HG03108 (cell line): Measurements from ENCODE around the gene SHISA6.

Source experiments
- ATAC-seq: cut with Tn5 transposase; IDR thresholded peaks from one replicate; pipeline ENCODE4 v1.9.1; 2021; ENCODE audit warnings: moderate library complexity; ENCODE audit not compliant: unreplicated experiment

The SHISA6 gene

DNA sequence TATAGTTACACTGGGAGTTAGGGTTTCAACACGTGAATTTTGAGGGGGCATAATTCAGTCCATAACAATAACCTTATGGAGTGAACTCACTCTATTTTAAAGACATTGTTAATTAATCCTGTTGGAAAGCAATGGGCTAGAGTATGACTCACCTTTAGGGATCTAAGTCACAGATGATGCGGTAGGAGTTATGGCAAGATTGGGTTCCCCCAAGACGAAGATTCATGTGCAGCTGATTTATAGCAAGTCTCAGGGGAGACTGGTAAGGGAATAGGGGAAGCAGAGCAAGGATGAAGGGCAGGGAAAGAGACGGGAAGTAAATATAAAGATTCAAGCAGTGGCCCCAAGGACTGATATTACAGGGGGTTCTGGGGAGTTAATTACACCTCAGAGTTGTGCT, 197.7 kb downstream of the SHISA6 start:
- no peak for ATAC-seq

DNA sequence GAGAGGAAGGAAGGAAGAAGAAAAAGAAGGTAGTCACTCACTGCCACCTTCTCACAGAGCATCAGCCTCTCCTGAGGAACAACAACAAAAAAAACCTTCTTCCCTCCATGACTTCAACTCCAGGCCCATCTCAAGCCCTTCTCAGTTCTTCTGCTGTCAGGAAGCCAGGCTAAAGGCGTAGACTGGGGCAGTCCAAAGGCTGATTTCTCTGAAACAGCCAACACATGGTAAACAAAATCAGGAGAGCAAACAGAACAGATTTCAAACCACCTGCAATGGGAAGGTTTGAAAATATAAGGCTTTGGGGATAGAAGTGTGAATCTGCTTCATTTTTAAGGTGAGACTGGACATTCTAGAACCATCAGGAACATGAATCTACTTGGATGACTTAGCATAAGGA, 200.0 kb downstream of the SHISA6 start:
- no peak for ATAC-seq

DNA sequence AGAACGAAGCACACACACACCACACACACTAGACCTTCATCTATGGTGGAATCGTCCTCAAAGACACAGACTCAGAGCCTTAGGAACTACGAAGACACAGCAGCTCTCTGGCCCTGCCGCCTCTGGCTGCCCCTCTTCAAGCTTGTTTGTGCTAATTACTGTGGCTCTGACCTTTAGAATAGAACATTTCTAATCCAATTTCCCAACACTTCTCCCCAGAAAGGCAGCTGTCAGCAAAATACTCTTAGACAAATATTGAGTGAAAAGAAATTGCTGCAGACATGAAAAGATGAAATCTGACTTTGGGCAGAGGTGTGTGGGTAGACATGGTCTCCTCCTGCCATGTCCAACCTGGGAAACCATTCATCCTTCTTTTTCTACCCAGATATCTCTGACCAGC, 205.3 kb downstream of the SHISA6 start:
- no peak for ATAC-seq

DNA sequence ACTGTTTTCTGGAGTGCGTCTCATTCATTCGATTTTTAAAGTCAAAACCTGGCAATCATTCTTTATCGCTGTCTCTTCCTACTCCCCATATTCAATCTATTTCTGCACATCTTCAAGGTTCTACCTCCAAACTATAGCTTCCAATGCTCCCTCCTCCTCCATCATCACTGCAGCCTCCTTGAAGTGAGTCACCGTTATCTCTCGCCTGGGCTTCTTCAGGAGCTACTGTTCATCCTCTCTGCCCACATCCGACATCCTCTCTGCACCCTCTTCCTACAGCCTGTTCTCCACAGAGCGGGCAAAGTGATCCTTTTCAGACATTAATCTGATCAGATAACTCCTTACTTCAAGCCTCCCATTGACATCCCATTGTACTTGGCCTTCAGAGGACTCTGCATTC, 213.1 kb downstream of the SHISA6 start:
- ATAC-seq: no peak

DNA sequence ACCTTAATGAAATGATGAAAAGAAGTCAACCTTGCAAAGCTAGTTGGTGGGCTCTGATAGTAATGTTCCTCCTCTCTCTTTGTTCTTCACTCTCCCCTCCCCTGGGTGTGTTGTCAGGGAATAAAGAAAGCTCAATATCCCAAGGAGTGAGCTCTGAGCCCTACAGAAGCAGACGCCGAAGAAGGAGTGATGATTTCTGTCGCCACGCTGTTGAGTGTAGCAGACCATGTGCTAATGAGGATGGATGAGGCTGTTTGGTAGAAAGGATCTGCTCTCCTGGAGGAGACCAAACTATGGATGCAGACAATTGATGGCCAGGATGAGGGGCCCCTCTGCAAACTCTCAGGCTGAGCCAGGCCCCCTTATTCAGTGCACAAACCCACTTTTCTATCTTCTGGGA, 217.3 kb downstream of the SHISA6 start:
- ATAC-seq: no peak

DNA sequence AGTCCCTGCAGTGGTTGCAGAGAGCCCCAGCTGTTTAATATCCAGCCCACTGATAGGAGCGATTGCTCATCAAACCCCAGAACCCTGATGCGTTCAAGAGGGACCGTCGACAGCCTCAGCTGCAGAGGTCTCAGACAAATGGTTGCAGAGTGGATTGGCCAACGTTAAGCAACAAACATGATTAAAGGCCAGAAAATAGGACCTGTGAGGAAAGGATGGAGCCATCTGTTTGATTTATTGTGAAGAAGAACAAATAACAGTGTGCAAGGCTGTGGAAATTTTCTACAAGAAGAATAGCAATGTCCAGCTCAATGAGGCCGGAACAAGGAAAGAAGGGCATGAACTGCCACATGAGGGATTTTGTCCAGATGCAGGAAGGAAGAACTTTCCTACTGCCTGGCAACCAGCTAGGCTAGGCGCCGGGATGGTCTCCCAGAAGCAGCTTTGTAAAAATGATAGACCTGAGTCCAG, 218.9 kb downstream of the SHISA6 start:
- ATAC-seq: no peak

DNA sequence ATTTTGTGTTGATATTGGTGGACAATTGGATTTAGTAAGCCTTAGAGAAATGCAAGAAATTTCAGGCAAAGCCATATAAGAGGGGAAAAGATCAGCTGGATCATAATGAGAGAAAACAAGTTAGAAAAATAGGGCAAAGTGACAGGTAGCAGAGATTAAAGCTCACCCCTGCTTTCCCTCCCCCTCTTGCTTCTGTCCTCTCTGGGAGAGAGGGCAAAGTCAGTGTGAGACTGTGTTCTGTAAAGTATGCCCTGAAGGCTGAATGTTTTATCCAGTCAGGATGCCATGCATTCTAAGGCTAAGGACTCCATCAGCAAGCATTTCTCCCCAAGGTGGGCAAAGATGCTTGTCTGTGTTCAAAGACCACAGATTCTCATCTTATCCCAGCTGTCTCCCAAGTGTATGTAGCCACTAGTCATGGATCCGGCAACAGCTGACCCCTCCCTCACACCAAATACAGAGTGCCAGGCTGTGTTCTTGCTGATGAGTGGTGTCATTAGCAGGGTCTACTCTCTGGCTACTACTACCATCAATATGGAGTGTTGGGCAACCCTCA, 221.1 kb downstream of the SHISA6 start:
- ATAC-seq: no peak

DNA sequence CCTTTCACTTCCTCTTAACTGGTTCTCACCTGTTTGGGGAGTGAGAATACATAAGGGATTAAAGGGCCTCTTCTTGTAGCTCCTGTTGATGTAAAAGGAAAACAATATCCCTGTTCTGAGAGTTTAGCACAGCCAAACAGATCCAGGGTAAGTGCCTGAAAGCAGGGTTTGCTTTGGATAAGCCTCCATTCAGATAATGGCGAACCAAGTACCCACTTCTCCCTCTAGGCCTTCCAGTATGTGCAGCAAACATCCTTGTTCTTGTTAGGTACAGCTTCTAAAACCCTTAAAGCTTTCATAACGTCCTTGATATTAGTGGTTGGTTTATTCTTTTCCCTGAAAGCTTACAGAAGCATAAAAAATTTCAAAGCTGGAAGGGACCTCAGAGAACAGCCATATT, 226.6 kb downstream of the SHISA6 start:
- no peak for ATAC-seq

DNA sequence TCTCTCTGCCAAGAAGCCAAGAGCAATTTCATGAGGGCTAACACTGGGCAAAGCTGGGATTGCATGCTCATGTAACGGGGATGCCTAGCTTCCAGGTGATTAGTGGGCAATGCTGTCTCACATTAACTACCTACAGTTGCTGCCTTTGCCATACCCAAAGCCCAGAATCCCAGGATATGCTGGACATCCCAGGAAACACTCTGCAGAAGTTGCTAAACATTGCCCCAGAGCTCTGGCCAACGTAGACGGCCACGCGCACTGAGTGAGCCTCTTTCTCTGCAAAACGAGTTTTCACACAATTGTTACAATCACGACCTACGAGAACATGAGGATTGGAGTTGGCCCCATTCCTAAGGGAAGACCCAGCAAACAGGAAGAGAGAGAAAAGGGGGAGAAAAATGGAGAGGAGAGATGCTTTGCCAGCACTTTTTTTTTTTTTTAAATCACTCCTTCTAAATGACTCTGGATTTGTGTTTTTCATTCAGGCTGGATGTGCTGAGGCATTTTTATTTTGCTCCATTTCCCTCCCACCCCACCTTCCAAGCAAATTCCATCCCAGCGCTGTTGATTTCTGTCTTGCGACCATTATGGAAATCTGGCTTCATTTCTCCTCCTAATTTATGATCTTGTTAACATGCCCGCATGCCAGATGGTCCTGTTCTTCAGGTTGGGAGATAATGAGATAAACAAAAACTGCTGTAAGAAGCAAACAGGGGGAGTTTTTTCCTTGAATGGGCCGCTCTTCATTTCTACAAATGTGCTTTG, 244.5 kb downstream of the SHISA6 start:
- no peak for ATAC-seq

DNA sequence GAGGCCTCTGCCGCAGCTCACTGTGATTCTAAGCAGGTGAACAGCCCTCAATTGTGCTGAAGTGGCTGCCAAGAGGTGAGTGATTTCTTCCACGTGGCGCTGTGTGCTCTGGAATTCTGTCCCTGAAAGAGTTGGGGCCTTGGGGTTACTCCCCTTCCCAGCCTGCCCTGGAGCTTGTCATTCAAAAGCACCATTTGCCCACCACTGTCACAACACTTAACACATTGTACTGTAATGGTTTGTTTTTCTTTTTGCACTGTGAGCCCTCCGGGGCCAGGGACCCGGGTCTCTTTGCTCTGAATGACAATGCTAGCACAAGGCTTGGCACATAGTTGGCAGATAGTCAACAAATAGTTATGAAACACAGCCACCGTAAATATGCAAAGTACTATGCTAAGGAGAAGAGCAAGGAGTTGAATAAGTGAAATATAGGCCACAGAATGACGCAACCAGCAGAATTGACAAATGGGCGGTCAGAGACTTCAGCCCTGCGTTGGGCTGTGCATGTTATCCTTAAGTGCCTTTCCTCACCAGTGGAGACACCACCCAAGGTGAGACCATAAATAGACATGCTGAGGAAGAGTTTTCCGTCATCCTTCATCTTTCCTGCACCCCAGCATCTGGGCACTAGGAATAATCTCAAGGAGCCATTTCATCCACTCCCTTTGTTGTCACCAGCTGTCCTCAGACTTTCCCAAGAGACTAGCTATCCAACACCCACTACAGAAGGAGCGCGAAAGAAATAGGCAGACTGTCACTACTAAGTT, 245.3 kb downstream of the SHISA6 start:
- no peak for ATAC-seq

DNA sequence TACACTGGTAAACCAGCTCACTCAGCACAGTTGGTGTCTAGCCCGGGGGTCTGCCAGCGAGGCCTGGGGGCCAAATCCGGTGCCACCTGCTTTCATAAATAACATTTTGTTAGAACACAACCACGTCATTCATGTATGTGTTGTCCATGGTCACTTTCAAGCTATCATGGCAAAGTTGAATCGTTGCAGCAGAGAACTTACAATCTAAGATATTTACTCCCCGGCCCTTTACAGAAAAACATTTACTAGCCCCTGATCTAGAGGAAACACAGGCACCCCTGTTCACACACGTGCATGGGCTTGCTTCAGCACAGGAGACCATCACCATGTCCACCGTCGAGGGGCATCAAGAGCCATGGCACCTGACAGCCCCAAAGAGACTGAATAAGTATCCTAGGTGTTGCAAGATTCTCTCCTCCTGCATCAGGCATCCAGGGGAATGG, 245.9 kb downstream of the SHISA6 start:
- ATAC-seq: no peak

DNA sequence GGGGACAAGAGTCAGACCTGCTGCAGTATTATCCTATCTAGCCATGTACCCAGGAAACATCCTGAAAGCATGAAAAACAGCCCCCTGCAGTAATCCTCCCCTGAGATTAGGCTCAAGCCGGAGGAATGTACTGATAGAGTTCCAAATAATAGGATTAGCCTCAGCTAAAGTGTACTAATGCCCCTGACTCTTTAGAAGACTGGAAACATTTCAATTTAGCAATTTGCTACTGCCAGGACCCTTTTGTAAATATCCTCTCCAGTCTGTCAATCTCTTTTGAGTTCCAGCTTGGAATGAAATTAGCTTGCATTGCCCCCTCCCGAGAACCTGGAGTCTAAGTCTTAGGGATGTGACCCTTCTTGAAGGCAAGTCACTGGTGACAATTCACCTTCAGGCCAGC, 246.5 kb downstream of the SHISA6 start:
- no peak for ATAC-seq

DNA sequence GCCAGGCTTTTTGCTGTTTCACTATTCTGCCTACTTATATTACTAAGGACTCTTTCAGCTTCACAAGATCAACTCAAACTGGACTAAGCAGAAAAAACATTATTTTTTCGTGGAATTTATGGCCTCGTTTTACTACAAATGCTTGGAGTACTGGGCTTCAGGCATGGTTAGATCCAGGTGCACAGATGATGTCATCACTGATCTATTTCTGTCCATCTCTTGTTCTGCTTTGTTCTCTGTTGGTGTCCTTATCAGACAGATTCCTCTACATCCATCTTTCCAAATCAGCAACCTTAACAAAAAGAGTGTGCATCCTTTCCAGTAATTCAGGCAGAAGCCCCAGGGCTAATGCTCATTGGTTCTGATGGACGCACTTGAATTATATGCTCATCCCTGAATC, 247.4 kb downstream of the SHISA6 start:
- ATAC-seq: no peak

DNA sequence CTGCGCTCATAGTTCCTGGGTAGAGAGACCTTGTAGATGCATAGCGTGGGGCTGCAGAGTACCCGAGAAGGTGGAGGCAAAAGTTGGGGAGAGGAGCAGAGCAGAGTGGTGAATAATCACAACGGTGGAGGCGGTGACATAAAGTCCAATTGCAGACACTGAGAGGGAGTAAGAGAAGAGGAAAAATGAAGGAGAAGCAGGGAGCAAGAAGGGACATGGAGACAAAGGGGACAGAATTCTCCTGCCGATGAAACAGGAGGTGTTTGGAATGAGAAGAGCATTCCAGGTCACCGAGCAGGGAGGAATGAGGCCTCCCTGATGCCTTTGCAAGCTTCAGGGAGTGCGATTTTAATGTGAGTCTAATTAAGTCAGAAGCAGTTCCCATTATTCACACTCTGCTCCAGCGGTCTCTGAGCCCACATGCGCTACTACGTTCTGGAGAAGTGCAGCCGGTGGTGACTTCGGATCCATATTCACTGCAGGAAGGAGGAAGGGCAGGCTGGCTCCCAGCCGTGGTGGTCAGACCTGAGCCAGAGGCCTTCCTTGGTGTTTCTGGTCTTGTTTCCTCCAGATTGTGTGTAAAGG, 249.2 kb downstream of the SHISA6 start:
- no peak for ATAC-seq

DNA sequence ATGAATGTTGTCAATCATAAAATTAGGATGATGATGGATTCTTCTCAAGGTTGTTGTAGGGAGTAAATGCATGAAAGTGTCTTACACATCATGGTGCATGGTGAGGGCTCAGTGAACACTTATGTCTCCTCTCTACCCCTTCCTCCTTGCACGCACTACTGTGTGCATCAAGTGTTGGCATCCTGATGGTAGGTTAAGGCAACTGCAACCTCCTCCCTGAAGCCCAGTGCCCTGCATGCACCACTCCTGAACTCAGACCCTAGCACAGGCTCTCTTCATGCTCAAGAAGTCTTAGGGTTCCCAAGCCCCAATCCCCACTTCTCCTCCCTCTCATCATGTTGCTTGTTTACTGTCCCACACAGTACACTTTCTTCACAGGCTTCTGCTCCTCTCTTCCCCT, 251.5 kb downstream of the SHISA6 start:
- no peak for ATAC-seq

DNA sequence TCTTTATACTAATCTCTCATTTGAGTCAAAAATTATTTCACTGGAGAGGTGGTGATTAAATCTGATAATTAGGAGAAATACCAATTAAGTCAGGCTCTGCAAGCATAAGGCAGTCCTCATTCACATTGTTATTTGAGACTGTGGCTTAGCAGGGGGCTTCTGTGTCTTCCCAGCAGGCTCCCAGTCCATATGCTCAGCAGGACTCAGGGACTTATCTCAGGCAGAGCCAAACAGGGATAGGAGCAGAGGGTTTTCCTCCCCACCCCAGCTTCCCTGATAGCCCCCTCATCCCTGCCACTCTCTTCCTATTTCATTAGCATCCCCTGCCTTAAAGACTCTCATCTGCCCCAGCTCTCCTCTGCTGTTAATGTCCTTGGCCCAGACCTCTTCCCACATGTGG, 252.9 kb downstream of the SHISA6 start:
- ATAC-seq: no peak

DNA sequence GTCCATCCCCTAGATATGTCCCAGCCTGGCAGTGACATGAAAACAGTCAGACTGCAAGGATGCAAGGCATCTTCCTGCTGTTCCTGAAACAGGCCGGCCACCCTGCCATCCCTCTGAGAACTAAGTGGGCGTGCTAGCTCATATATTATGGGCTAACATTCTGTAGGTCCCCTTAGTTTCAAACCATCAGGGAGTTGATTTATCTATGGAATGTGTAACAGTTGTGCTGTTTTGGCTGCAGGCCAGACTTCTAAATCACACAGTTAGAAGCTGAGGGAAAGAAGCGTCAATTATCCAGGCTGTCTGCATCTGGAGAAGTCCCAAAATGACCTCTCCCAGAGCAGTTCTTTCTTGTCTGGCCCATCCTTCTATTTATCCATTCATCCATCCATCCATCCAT, 254.6 kb downstream of the SHISA6 start:
- ATAC-seq: no peak

DNA sequence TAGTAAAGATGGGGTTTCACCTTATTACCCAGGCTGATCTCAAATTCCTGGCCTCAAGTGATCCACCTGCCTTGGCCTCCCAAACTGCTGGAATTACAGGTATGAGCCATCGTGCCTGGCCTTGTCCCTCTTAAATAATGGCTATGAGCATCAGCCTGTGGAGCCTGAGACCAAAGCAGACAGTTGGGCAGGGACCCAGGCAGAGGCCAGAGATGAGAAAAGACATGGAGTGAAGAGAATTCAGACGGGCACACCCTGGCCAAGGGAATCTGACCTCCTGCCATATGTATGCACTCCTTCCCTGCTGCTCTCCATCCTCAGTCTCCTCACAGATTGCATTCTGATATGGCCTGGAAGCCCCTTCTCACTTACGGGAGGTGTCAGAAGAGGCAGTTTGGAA, 258.9 kb downstream of the SHISA6 start:
- no peak for ATAC-seq

DNA sequence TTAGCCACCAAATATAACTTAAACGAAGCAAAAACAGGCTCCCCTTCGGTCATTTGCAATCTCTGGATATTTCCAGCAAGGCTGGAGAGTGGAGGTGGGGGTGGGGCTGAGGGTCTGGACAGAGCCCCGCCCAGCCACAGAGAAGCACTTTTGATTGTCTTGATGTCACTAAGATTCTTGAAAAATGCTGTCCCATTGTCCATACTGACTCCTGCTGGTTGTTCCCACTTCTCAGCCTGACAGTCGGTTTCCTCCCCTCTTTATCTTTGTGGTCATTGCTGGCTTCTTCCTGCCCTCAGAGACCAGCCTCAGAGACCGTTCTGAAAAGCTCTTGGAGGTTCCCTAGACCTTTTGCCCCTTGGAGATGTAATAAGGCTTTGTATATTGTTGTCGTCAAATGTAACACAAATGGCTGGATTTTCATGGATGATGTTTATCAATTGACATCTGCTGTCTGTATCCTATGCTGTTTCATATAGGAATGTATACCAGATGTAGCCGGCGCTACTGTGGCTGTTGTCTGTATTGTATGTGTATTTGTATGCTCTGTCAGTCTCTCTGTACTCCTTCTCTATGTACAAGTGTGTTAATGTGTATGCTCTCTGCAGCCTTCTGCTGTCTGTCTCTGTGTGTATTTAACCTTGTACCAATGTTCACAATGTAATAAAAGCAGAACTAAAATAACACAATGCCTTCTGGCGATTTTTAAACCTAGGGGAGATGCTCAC, 262.5 kb downstream of the SHISA6 start:
- no peak for ATAC-seq

DNA sequence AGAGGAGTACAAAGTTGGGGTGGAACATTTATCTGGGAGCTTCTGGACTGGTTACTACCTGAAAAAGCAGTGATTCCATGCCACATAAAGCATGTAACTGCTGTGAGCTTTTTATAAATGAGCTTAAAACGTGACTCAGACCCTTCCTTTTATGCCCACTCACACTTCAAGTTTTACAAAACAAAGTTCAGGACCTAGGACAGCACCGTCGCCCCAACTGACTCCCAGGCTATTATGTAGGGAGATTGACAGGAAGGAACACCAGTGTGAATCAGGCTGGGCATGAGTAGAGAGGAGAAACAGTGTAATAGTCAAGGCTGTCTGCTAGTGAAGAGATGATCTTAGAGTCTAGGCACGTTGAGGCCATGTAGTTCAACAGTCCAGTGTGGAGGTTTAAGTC, 265.6 kb downstream of the SHISA6 start:
- no peak for ATAC-seq

DNA sequence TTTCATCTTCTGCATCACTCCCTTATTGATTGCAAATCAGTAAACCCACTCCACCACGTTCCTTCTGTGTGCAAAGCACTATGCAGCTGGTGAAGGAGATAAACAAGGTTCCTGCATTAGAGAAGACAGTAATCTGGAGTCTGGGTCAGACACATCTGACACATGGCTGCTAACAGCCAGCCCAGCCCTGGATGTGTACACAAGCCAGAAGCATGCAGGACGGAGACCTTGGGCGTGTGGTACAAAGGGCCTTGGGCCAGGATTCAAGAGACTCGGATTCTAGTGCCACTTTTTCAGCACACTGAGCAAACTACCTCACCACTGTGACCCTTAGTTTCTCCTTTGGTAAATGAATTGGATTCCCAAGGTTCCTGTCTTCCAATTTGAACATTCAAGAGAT, 270.7 kb downstream of the SHISA6 start:
- no peak for ATAC-seq
